Measurements from ENCODE around the gene TRAPPC6A. TPM values are rescaled to one million over a fixed set of nuclear protein-coding genes. Genes with fewer than 3 reads are reported as not detected.

Gene TRAPPC6A
- total and polyA plus RNA-seq, 9 of the 15 experiments (the other 6 are each of a cell fraction or from before 2014, with no cell fraction given), result 0.82 to 23.6 (median 11.6) TPM

DNA sequence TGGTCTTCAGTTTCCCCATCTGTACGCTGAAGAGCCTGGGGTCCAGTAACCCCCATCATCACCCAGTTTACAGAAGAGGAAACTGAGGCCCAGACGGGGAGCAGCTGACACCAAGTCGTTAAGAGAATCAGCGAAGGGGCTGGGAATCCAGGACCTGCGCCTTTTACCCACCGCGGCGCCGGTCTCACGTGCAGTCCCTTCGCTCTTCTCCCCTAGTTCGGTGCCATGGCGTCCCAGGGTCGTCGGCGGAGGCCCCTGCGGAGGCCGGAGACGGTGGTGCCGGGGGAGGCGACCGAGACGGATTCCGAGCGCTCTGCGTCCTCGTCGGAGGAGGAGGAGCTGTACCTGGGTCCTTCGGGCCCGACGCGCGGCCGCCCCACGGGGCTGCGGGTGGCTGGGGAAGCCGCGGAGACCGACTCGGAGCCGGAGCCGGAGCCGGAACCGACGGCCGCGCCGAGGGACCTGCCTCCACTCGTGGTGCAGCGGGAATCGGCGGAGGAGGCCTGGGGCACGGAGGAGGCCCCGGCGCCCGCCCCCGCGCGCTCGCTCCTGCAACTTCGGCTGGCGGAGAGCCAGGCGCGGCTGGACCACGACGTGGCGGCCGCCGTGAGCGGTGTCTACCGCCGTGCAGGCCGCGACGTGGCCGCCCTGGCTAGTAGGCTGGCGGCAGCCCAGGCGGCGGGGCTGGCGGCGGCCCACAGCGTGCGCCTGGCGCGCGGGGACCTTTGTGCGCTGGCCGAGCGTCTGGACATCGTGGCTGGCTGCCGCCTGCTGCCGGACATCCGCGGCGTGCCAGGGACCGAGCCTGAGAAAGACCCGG is 1.2 kb upstream of the TRAPPC6A start (continued):
- no peak for TF ChIP-seq ESRRB (CRISPR knock-in tag; IDR thresholded peaks at IDR 0.05; ENCODE audit: borderline replicate concordance)
- no peak for TF ChIP-seq ETV6 (IDR thresholded peaks at IDR 0.05; ENCODE audit: borderline replicate concordance in 1 of 2, low read depth in 2 of 2, low read length in 1 of 2)
- TF ChIP-seq ETV6 (CRISPR knock-in tag; IDR thresholded peaks at IDR 0.05; ENCODE audit: borderline replicate concordance), result no peak
- TF ChIP-seq, protein P1, sequence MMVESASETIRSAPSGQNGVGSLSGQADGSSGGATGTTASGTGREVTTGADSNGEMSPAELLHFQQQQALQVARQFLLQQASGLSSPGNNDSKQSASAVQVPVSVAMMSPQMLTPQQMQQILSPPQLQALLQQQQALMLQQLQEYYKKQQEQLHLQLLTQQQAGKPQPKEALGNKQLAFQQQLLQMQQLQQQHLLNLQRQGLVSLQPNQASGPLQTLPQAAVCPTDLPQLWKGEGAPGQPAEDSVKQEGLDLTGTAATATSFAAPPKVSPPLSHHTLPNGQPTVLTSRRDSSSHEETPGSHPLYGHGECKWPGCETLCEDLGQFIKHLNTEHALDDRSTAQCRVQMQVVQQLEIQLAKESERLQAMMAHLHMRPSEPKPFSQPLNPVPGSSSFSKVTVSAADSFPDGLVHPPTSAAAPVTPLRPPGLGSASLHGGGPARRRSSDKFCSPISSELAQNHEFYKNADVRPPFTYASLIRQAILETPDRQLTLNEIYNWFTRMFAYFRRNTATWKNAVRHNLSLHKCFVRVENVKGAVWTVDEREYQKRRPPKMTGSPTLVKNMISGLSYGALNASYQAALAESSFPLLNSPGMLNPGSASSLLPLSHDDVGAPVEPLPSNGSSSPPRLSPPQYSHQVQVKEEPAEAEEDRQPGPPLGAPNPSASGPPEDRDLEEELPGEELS (CRISPR knock-in tag; IDR thresholded peaks at IDR 0.05; ENCODE audit: borderline replicate concordance), result 0 out of 2 replicates have a peak, but pooled peaks have one; percentile 59
- no peak for TF ChIP-seq MNT (conservative IDR thresholded peaks at IDR 0.05)
- no peak for TF ChIP-seq NR2C1 (IDR thresholded peaks at IDR 0.05)
- TF ChIP-seq NR2C1 (tag; IDR thresholded peaks at IDR 0.05), result no peak
- TF ChIP-seq MAZ (CRISPR knock-in tag; conservative IDR thresholded peaks at IDR 0.05 in 1 of 2, IDR thresholded peaks at IDR 0.05 in 1 of 2), result peak; percentile 43 to 44; a peak in 3 of 4 replicates
- no peak for TF ChIP-seq TRIM28 (IDR thresholded peaks at IDR 0.05)
- no peak for TF ChIP-seq CBFB (CRISPR knock-in tag; IDR thresholded peaks at IDR 0.05)
- TF ChIP-seq ELF4 (CRISPR knock-in tag; IDR thresholded peaks at IDR 0.05), result no peak
- no peak for TF ChIP-seq BCLAF1 (IDR thresholded peaks at IDR 0.05; ENCODE audit: borderline replicate concordance in 1 of 2, control insufficient read depth in 1 of 2, low read depth in 2 of 2, low read length in 1 of 2)
- TF ChIP-seq ZFP36 (IDR thresholded peaks at IDR 0.05; ENCODE audit: low read depth, low read length, partially characterized antibody), result no peak
- no peak for TF ChIP-seq ZNF23 (CRISPR knock-in tag; IDR thresholded peaks at IDR 0.05)
- peak; percentile 71; the same call in 1 of the 2 replicates for TF ChIP-seq PHF8 (IDR thresholded peaks at IDR 0.05; ENCODE audit: borderline replicate concordance, low read length)
- 0 out of 2 replicates have a peak, but pooled peaks have one; percentile 14 for TF ChIP-seq NKRF (IDR thresholded peaks at IDR 0.05; ENCODE audit: borderline replicate concordance)

Measured in K562 (cell line).